Lung (tissue), 12 donors: ENCODE results near the gene DPM1. TPM values are rescaled to one million over a fixed set of nuclear protein-coding genes. Genes with fewer than 3 reads are reported as not detected.

Source experiments
- ATAC-seq: fragments of 200-7000 bp; cut with Tn5 transposase; one replicate; pipeline ENCODE4 v1.9.1; 2020; ENCODE audit warnings: moderate number of reproducible peaks; ENCODE audit not compliant: insufficient read depth, low FRiP score
- DNase-seq, 3 donors: peaks; one replicate each; pipeline ENCODE4 v3.0.0-alpha.2; 2013 to 2017
- H3K27ac ChIP-seq, 2 donors: one replicate each; pipeline ENCODE4 v1.5.1; 2013; ENCODE audit warnings: mild to moderate bottlenecking in 2 of 2, moderate library complexity in 2 of 2, control low read depth in 1 of 2, inconsistent platforms in 1 of 2, low read depth in 1 of 2, low read length in 1 of 2
- H3K27me3 ChIP-seq, 3 donors: one replicate each; pipeline ENCODE4 v1.5.1; 2013; ENCODE audit warnings: low read length in 2 of 3; ENCODE audit not compliant: control insufficient read depth in 3 of 3, insufficient read depth in 3 of 3
- H3K36me3 ChIP-seq, 4 donors: one replicate each; pipeline ENCODE4 v1.5.1; 2013; ENCODE audit warnings: low read length in 4 of 4, mild to moderate bottlenecking in 1 of 4, moderate library complexity in 1 of 4; ENCODE audit not compliant: control insufficient read depth in 4 of 4, insufficient read depth in 4 of 4
- H3K4me1 ChIP-seq, 5 donors: one replicate each; pipeline ENCODE4 v1.5.1; 2013; ENCODE audit warnings: low read length in 5 of 5, mild to moderate bottlenecking in 2 of 5, moderate library complexity in 1 of 5; ENCODE audit not compliant: control insufficient read depth in 5 of 5, insufficient read depth in 5 of 5
- H3K4me3 ChIP-seq: one replicate; pipeline ENCODE4 v1.5.1; 2013; ENCODE audit warnings: mild to moderate bottlenecking, control low read depth, moderate library complexity
- H3K9ac ChIP-seq, 2 donors: one replicate each; pipeline ENCODE4 v1.5.1; 2013; ENCODE audit warnings: low read length in 2 of 2, control low read depth in 1 of 2; ENCODE audit not compliant: insufficient read depth in 1 of 2
- H3K9me3 ChIP-seq, 4 donors: one replicate each; pipeline ENCODE4 v1.5.1; 2013; ENCODE audit warnings: low read length in 3 of 4, mild to moderate bottlenecking in 1 of 4, moderate library complexity in 1 of 4; ENCODE audit not compliant: control insufficient read depth in 4 of 4, insufficient read depth in 3 of 4
- WGBS, 2 donors: extraction: QIAGEN DNeasy Blood & Tissue Kit; methylation state at CpG; one replicate each; pipeline ENCODE4 v1.1.7; 2013; 5-methylcytosine and 5-hydroxymethylcytosine counted together
- polyA plus RNA-seq, 2 donors: library from polyadenylated mRNA; stranded (reverse); fragments of 200-250 nt; gene quantifications; one replicate each; pipeline ENCODE4 v1.2.1, GENCODE V29; 2013
- total RNA-seq, 2 donors: library from RNA; depleted of rRNA in 1 of 2; stranded (reverse); fragments of >200 nt in 1 of 2; gene quantifications; one replicate each; pipeline ENCODE4 v1.2.1, GENCODE V29; 2014 to 2021
- TF ChIP-seq, protein P1 (sequence below): IDR thresholded peaks from 2 replicates; pipeline ENCODE4 v1.5.1; 2012; ENCODE audit warnings: mild to moderate bottlenecking; ENCODE audit errors: control extremely low read depth, extremely low read depth
- donor health status: control.
- donor health status: control.
- donor health status: Bipolar disorder and iron deficiency.
- donor health status: healthy.
- donor health status: DM: yes; HTN: yes; CAD: no.

DPM1 gene
- total and polyA plus RNA-seq, 4 donors = 27.9 to 57.3 (median 33.3) TPM

DNA sequence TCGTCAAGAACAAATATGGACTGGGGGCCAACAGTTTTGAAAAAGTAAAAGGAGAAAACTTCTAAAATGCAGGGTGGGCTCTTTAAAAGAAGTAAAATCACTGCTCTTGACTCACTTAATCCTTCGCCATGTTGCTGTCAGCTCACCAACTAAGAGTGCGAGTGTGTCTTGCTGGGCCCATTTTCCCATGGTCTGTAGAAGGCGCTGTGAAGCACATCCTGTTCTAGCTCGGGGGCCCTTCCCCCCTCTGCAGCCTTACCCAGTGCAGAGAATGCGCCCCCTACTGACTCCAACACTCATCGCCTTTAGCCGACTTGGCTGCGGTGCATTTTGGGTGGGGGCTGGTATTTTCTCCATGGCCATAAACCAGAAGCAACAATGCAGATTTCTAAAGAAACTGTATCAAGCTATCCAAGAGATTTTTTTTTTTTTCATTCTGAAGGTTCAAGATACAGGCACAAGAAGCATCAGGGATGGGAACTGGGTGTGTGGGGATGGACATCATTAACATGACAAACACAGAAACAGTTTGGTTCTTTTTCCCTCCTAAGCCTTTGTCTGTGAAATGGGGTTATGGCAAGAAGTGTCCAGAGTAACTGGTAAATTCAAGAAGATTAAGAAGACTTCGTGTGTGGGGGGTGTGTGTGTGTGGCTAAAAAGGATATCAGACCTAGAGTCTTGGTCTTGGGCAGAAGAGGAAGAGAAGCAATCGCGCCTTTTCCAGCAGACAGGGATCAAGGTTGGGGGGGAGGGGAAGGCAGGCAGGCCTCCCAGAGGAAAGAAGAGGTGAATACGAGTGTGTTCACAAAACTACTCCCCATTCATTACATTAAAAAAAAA is 28.8 kb downstream of the DPM1 start:
- DNase-seq (peak; percentile 94 to 97 (median 96)), ATAC-seq (peak; percentile 80)
- Histone ChIP-seq H3K4me1 (peaks cover 8 to 54% (median 17%) of the 10 kb centered on the region in 5 donors), H3K9me3 (no peaks in the 10 kb centered on the region), H3K27ac (peak overlapping the region; percentile 1 to 52), H3K27me3 (no peaks in the 10 kb centered on the region), H3K9ac (peak overlapping the region; percentile 41 to 86), H3K36me3 (peaks cover 0 to 6% (median 2%) of the 10 kb centered on the region in 4 donors), H3K4me3 (peak overlapping the region; percentile 36)
- TF ChIP-seq, protein P1, sequence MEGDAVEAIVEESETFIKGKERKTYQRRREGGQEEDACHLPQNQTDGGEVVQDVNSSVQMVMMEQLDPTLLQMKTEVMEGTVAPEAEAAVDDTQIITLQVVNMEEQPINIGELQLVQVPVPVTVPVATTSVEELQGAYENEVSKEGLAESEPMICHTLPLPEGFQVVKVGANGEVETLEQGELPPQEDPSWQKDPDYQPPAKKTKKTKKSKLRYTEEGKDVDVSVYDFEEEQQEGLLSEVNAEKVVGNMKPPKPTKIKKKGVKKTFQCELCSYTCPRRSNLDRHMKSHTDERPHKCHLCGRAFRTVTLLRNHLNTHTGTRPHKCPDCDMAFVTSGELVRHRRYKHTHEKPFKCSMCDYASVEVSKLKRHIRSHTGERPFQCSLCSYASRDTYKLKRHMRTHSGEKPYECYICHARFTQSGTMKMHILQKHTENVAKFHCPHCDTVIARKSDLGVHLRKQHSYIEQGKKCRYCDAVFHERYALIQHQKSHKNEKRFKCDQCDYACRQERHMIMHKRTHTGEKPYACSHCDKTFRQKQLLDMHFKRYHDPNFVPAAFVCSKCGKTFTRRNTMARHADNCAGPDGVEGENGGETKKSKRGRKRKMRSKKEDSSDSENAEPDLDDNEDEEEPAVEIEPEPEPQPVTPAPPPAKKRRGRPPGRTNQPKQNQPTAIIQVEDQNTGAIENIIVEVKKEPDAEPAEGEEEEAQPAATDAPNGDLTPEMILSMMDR = peak; percentile 86
- WGBS, 2 donors = 11 to 12% methylated on average over 13 of the region's 13 CpGs

DNA sequence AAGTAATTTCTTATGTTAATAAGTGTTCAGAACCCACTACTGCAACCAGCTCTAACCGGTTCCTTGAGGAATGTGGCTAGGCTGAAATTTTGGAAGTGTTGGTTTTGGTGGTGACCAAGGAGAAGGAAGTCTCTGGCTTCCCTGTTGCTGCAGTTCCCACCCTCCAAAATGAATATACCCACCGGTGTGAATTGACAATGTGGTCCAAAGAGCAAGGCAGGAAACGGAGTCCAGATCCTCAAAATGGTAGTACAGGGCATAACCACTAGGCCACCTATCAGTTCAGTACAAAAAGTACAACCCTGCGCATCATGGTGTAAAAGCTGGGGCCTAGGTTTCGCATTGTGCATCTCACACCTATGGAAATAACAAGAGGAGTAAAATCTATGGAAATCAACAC is 29.9 kb downstream of the DPM1 start:
- Histone ChIP-seq H3K9me3 (no peaks in the 10 kb centered on the region), H3K4me1 (peaks cover 8 to 49% (median 17%) of the 10 kb centered on the region in 5 donors), H3K27me3 (no peaks in the 10 kb centered on the region), H3K27ac (peak overlapping the region in 1 of 2 donors; percentile 15), H3K36me3 (peaks cover 0 to 5% (median under 1%) of the 10 kb centered on the region in 4 donors), H3K9ac (no peak overlapping the region), H3K4me3 (no peak overlapping the region)
- DNase-seq (no peak), ATAC-seq (no peak)
- 52 to 58% methylated on average over 5 of the region's 5 CpGs for WGBS, 2 donors
- TF ChIP-seq, protein P1 = no peak

DNA sequence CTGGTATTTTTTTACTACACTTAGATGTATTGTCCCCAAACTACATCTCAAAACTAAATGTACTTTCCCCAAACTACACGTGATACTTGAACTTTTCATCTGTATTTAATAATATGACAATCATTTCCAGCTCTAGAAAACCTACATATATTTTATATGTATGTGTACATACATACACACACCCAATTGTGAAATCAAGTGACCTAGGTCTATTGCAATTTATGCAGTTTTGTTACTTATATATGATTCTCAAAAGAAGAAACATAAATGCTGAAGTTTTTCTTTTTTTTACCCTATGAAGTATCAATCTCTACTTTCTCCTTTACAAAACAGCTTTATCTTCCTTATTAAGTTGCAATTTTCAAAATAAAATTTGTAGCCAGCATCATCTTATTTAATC is 31.8 kb downstream of the DPM1 start:
- DNase-seq = no peak
- peaks cover 0 to 5% (median 2%) of the 10 kb centered on the region in 4 donors for H3K36me3 ChIP-seq
- TF ChIP-seq, protein P1 = no peak
- H3K4me1 ChIP-seq = peaks cover 8 to 33% (median 12%) of the 10 kb centered on the region in 5 donors
- 47 to 53% methylated on average over 1 of the region's 1 CpG for WGBS, 2 donors
- ATAC-seq = no peak
- H3K27me3 ChIP-seq = no peaks in the 10 kb centered on the region
- H3K9ac ChIP-seq = no peak overlapping the region
- no peaks in the 10 kb centered on the region for H3K9me3 ChIP-seq
- no peak overlapping the region for H3K27ac ChIP-seq
- H3K4me3 ChIP-seq = no peak overlapping the region
